GM19238 (cell line): ENCODE measurements around the gene UNC93B1.
"Not testable (repeated sequence)": the region's sequence is repeated elsewhere in the genome, so short reads cannot be mapped to it uniquely, and the experiment has no call there.

ENCODE experiments used
- DNase-seq: peaks from one replicate; pipeline ENCODE4 v3.0.0; 2011; ENCODE audit warnings: low spot score; ENCODE audit not compliant: insufficient read length

UNC93B1 gene

DNA sequence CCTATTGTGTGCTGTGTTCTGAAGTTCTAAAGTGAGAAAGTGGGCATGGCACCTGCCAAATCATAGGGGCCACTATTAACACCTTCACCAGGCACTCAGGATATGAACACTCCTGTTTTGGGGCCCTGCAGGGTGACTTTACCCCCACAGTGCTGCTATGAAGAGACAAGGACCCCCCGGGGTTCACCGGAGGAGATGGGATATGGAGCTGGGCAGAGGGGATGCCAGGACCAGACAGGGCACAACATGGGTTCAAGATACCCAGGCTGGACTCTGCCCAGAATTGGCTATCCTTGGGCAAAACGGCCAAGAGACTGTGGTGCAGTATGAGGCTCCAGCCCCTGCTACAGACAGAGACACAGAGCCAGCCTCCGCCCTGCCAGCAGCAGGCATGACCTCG lies 9.5 kb downstream of the UNC93B1 start:
- DNase-seq, result not testable (repeated sequence)

DNA sequence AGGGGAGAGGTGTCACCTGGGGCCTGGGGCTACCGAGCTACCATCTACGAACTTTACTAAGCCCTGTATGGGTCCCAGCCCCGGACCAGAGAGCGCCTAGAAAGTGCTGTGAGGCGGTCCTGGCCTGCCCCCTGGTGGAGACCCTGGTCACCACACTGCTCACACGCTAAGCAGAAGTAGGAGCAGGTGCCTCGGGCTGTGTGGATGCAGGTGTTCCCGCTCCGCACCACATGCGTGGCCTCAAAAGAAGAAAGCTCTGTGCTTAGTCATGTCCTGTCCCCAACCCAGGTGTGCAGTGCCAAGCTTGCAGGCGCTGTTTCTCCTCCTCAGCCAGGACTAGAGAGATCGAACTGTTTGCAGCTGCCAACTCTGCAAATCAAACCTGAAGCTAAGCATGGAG lies 10.1 kb downstream of the UNC93B1 start:
- DNase-seq, result not testable (repeated sequence)

DNA sequence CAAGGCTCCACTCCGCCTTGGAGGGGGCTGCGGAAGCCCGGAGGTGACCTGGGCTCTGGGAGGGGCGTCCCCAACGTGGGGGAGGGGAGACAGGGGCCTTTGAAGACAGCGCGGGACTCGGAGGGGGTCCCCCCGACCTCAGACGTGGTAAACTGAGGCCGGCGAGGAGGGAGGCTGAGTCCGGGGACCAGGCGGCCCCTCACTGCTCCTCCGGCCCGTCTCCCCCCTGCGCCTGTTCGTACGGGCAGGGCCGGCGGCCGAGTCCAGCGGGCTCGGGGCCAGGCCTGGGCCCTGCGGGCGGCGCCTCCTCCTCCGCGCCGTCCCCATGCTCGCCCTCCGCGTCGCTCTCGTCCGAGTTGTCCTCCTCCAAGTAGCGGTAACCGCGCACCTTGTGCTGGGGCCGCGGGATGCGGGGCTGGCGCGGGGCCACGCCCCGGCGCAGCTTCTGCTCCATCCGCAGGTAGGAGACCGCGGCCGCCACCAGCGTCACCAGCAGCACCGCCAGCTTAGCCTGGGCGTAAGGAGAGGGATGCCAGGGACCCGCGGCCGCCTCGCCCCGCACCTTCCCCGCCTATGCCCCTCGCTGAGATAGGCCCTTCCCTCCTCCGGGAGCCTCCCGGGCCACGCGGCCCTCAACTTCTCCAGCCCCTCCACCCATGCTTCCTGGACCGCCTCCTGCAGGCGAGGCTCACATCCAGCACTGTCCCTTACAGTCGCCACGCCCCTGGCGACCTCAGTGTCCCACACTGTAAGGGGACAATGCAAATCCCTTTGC lies 12.4 kb downstream of the UNC93B1 start:
- DNase-seq, result not testable (repeated sequence)

DNA sequence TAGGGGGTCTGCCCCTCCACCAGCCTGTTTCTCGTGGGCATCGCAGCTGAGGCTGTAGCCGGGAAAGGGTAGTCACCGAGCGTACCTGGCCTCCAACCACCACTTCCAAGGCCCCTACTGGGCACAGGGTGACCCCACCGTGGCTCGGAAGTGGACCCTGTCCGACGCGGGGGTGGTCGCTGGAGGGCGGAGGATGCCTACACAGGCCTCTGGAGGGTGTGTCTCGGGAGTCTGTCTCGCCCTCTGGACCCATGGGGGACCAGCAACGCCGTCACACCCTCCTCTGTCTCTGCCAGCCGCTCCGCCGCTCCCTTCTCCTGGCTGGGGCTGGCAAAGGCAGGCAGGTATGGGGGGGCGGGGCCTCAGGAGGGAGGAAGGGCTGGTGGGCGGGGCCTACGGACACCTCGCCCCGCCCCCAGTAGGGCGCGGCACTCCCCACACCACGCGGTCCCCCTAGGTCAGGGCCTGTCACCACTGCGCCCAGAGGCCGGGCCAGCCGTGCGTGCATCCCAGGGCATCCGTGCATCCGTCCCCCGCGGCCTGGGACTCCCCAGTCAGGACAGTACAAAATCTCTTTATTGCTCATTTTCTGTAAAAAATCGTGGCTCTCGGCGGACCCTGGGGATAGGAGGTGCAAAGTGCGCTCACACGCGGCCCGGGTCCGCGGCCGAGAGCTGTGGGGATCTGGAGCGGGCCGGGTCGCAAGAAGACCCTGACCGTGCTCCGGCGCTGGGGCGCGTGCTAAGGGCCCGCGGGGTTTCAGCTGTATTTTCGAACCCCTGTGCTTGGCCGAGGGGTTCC lies 13.2 kb downstream of the UNC93B1 start:
- DNase-seq, result not testable (repeated sequence)

DNA sequence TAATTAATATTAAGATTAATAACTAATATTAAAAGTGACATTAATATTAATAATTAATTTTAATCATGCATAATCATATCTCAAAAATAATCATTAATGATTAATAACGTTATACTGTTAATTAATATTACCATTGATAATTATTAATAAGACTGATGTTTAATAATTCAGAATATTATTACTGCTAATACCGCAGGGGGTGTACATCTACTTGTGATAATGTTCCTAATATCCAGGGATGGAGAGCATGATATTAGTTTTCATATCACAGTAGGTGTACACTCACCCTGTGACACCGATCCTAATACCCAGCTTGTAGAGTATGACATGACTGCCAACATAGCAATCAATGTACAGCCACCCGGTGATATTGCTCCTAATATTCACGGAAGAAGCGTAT lies 18.6 kb downstream of the UNC93B1 start:
- not testable (repeated sequence) for DNase-seq

DNA sequence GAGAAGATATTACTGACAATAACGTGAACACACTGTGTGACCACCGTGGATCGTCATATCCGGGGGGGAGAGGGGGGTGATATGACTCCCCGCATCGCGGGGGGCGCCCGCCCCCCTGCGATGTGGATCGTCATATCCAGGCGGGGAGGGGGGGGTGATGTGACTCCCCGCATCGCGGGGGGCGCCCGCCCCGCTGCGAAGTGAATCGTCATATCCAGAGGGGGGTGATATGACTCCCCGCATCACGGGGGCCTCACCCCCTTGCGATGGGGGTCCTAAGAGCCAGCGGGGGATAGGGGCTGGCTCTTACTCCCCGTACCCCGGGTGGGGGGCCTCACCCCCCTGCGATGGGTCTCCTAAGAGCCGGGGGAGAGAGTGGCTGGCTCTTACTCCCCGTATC lies 19.9 kb downstream of the UNC93B1 start:
- DNase-seq, result no peak

DNA sequence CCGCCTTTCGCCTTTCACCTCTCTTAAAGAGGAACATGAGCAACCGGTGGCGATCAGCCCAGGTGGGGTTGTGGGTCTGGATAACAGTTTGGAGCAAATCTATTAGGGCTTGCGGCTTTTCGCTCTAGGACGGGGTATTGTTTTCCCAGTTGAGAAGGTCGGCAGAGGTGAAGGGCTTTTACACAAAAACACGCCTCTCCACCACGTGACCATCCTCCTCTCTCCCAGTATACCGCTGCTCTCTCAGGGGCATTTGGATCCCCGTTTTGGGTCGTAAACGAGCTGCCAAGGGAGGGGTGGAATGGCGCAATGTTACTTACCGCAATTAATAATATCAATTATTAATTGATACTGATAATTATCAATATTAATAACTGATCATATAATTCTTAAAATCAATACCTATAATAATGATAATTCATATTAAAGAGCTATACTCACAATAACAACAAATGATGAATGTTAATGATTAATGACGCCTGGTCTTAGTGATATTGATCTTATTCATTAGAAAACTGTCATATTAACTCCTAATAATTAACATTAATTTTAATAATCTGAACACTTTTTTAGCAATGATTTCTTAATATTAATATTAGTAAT lies 21.5 kb downstream of the UNC93B1 start:
- not testable (repeated sequence) for DNase-seq

DNA sequence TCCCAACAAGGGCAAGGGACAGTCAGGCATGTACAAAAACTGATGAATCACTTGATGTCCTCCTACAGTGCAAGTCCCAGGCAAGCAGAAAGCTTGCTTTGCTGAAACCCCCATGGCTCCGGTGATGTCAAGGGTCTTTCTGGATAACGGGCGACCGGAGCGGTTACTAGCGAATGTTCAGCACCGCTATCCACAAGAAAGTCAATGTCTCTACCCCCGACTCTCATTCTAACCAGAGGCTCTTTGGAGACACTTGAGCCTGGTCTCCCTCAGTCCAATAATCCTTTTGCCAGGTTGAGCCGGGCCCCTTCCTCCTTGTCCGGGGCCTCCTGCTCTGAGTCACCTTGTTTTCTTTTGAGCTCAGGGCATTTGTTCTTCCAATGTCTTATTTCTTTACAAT lies 22.7 kb downstream of the UNC93B1 start:
- not testable (repeated sequence) for DNase-seq

DNA sequence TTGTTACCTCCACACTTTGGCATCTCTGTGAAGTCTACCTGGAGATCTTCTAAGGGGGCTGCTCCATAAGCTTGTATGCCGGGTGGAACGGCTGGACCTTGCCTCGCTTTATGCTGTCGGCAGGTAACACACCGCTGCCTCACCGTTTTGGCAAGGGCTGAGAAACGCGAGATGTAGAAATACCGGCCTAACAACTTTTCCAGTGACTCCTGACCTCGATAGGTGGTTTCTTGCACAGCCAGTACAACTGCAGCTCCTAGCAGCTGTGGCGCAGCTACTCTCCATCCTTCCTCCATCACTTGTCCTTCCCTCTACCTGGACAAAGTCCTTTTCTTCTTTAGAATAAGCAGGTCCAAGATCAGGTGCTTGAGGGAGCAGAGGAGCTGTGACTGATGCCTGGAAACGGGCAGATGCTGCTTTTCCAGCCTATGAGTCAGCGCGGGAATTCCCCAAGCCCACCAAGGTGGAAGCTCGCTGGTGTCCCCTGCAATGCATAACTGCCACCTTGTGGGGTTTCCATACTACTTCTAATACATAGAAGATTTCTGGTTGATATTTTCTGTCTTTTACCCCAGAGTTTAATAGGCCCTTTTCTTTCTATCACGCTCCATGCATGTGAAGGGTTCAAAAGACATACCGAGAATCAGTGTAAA lies 25.0 kb downstream of the UNC93B1 start:
- not testable (repeated sequence) for DNase-seq

DNA sequence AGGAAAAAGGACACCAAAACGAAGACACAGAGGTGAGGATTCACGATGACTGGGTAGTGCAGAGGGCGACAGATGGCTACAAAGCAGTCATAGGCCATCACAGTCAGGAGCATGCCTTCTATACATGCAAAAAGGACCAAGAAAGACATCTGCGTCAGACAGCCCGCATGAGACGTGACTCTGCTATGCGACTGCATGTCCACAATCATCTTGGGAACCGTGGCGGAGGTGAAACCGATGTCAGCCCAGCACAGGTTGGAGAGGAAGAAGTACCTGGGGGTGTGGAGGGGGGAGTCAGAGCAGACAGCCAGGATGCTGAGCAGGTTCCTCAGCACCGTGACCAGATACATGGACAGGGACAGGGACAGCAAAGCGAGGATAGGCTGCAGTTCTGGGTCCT lies 29.2 kb downstream of the UNC93B1 start:
- not testable (repeated sequence) for DNase-seq

DNA sequence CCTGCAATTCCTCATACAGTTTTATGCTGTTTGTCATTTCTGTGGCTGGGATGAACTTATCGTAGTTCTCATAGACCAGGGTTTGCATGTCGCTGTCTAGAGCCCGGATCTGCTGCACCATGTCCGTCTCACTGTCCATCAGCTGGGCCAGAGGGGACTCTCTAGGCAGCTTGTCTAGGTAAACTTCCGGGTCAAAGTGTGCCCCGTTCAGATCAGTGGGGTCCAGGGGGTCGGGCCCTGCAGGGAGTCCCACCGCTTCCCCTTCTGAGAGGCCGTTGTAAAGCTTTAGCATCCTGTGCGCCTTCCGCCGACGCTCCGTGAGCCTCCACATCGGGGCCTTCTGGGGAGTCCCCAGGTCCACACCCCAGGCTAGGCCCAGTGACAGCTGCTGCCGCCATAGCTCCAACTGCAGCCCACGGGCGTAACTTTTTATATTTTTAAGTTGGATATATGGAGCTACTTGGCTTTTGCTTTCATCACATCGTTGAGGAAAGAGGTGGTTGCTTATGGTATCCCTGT lies 38.0 kb downstream of the UNC93B1 start:
- DNase-seq, result not testable (repeated sequence)

DNA sequence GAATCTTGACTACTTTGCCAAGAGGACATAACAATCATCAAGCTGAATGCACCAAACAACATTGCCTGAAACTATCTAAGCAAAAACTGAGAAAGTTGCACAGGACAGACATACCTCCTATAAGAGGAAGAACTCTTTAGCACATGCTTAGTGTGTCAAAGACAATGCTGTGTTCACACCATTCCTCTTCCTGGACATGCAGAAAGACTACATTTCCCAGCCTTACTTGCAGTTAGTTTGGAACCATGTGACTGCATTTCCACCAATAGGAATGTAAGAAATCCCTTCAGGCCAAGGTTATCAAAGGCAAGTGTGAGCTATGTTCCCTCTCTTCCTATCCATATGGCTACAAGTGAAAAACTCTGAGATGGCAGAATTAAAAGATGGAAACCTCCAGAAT lies 39.2 kb downstream of the UNC93B1 start:
- DNase-seq, result not testable (repeated sequence)

DNA sequence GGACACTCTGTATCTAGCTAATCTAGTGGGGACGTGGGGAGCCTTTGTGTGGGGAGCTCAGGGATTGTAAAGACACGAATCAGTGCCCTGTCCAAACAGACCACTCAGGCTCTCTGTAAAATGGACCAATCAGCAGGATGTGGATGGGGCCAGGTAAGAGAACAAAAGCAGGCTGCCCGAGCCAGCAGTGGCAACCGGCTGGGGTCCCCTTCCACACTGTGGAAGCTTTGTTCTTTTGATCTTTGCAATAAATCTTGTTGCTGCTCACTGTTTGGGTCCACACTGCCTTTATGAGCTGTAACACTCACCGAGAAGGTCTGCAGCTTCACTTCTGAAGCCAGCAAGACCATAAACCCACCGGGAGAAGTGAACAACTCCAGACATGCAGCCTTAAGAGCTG lies 40.0 kb downstream of the UNC93B1 start:
- not testable (repeated sequence) for DNase-seq

DNA sequence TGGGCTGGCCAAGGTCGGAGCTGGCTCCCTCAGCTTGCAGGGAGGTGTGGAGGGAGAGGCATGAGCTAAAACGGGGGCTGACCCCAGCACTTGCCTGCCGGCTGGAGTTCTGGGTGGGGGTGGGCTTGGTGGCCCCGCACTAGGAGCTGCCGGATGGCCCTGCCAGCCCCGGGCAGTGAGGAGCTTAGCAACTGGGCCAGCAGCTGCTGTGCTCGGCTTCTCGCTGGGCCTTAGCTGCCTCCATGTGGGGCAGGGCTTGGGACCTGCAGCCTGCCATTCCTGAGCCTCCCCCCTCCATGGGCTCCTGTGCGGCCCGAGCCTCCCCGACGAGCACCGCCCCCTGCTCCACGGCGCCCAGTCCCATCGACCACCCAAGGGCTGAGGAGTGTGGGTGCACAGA lies 40.7 kb downstream of the UNC93B1 start:
- not testable (repeated sequence) for DNase-seq

DNA sequence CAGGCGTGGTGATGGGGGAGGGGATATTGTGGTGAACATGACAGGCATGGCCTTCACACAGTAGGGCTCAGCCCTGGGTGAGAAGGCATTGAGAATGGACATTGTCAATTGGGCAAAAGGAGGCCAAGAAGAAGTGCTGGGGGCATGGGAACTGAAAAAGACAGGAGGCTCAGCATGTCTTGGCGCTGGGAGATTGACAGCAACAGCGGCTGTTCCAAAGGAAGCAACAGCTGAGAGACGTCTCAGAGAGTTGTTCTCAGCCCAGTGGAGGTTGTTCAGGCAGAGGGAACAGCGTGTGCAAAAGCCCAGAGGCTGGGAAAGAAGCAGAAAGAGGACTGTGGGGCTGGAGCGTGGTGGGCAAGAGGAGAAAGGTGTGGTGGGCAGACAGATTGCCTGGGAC lies 47.7 kb downstream of the UNC93B1 start:
- DNase-seq, result not testable (repeated sequence)

DNA sequence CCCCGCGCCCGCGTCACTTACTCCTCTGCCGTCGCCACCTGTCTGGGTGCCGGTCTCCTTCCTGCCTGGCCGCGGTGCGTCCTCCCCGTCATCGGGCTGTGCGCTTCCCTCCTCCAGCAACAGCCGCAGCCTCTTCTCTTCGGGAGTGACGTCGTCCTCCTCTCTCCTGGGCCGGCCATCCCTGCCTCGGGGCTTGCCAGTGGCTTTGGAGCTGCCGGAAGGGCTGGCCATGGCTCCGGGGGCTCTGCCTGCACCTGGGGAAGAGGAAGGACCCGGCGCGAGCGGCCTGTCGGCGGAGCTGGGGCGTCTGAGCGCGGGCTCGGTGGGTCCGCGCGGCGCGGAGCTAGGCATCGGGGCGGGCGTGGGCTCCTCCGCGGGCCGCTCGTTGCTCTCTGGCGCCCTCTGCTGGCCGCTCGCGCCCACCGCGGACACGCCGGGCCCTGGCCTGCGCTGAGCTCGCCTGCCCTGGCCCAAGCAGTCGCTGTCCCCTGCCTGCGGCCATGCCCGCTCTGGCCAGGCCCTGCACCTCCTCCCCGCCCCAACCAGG lies 48.4 kb downstream of the UNC93B1 start:
- DNase-seq, result peak; percentile 76

DNA sequence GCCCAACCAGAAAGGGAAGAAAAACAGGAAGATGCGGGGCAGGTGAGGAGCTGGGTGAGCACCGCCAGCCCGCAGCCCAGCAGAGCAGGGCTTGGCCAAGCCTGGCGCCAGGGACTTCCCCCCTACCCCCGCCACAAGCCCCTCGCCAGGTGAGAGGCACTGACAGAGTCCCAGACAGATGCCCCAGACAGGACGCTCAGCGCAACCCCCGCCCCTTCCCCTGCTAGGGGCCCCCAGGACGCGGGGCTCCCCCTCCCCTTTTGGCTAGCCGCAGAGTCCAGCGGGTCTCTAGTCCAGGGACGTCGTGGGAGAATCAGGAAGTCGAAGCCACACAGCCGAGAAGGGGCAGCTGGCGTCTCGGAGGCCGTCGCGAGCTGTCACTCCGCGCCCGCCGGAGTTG lies 48.9 kb downstream of the UNC93B1 start:
- not testable (repeated sequence) for DNase-seq

DNA sequence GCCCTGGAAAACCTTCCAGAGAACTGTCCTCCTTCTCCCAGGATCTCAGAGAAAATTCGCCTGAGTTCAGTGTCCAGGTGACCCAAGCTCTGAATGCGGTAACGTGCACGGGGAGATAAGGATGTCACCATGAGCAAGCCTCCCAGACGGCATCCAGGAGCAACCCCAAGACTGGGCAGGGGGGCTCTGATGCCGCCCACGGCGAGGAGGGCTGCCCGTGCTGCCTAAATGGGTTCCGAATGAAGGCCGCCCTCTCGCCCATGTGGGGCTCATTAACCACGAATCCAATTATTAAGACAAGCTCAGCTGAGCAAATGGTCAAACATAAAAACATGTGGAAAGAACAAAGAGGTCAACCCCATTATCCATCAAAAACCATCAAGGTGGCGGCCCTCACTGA lies 49.6 kb downstream of the UNC93B1 start:
- DNase-seq, result not testable (repeated sequence)

DNA sequence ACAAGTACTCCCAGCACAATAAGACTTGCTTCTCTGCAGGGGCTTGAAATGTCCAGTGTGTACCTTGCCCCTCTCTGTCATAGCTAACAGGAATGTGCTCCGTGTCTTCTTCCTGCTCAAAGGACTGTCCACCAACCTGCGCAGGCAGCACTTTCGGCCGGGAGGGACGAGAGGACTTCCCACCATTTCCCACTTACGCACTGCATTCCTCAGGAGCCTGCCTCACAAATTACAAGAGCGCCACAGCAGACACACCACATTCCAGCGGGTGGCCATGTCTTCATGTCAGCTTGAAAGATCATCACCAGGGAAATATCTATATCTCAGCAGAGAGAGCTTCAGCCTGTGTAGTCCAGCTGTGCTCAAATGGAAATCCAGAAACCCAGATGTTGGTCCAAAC lies 53.2 kb downstream of the UNC93B1 start:
- DNase-seq, result not testable (repeated sequence)

DNA sequence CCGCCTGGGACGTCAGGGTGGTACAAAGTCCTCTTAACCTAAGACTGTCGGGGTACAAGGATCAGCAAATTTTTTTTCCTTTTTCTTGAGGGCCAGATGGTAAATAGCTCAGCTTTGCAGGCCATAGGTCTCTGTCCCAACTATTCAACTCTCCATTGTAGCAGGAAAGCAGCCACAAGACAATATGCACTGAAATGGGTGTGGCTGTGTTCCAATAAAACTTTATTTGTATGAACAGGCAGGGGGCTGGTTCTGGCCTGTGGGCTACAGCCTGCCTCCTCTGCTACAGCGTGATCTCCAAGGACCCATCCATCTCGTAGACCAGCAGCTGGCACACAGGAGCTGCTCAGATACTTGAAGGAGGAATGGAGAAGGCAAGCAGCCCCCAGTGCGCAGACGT lies 56.1 kb downstream of the UNC93B1 start:
- DNase-seq, result not testable (repeated sequence)

DNA sequence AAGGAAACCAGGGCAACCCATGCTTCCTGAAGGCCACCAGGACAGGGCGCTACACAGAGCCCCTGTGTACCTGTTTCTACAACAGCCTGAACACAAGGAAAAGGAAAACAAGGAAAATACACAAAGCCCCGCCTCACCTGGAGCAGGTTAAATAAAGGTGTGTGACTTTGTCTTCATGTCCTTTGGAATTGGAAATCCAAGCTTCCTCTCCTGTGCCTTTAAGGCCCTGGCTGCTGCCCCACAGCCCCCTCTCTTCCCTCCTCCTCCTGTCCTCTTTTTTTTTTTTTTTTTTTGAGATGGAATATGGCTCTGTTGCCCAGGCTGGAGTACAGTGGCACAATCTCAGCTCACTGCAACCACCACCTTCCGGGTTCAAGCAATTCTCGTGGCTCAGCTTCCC lies 57.5 kb downstream of the UNC93B1 start:
- DNase-seq, result not testable (repeated sequence)
